Measurements from ENCODE around the gene LCE1A. TPM values are rescaled to one million over a fixed set of nuclear protein-coding genes. Genes with fewer than 3 reads are reported as not detected.

Gene LCE1A, protein sequence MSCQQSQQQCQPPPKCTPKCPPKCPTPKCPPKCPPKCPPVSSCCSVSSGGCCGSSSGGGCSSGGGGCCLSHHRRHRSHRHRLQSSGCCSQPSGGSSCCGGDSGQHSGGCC
- not detected in 2 replicates for total RNA-seq

DNA sequence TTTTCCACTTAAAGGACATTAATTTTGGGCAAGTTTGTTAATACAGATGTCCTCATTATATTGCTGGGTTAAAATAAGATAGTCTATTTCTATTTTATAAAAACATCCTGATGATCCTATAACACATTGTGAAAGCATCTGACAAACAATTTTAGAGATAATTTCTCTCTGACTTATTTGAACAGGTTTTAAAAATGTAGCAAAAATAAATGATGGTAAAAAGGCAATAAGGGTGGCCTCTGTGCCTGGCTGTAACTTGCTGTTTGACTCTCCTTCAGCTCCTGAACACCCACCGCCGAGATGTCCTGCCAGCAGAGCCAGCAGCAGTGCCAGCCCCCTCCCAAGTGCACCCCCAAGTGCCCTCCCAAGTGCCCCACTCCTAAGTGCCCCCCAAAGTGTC, at the start of gene LCE1A:
LCE1A (plus strand) TSS at position 301 of the 400 bp plus-strand sequence; CDS start at position 301, 0 bp downstream.

DNA sequence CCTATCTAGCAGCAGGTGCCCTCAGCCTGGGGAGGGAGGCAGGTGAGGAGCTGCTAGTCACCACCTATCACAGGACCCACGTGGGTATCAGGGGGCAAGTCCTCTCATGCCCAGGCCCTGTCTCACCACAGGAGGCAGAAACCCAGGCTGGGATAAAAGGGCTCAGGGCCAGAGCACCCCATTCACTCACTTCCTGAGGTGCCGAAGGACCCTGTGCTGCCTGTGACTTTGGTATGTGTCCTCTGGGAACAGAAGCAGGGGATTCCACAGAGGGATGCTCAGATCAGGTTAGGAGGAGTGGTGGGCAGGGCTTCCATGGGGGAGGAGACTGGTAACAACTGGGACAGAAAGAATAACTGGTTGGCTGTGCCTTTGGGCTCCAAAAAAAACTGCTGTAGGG, 41.2 kb upstream of the LCE1A start, which contains the start of gene LCE1E:
LCE1E (plus strand) TSS at position 181 of the 400 bp plus-strand sequence. CDS start 1,043 bp downstream, outside the sequence.

DNA sequence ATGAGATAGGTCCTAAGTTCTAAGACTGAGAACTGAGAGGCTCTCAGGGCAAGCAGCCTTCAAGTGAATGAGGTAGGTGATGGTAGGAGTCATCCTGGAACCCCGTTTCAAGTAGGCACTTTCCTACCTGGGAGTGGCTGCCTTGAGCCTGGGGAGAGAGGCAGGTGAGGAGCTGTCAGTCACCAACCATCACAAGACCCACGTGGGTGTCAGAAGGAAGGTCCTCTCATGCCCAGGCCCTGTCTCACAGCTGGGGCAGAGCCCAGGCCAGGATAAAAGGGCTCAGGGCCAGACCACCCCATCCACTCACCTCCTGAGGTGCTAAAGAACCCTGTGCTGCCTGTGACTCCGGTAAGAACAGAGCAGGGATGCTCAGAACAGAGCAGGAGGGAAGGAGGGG, 30.9 kb upstream of the LCE1A start, which contains the start of gene LCE1D:
LCE1D (plus strand) TSS at position 301 of the 400 bp plus-strand sequence. CDS start 1,074 bp downstream, outside the sequence.

DNA sequence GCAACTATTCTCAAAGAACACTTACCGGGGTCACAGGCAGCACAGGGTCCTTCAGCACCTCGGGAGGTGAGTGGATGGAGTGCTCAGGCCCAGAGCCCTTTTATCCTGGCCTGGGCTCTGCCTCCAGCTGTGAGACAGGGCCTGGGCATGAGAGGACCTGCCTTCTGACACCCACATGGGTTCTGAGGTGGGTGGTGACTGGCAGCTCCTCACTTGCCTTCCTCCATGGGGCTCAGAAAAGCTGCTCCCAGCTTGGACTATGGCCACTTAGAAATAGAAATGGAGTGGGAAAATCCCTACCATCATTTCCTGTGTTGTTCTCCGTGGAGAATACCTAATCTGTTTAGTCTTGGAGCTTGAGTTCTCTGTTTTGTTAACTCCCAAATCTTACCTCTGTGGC, 20.7 kb upstream of the LCE1A start, which contains the start of gene LCE1C:
LCE1C (minus strand) TSS at position 76 of the 400 bp plus-strand sequence. CDS start 1,173 bp downstream, outside the sequence.

DNA sequence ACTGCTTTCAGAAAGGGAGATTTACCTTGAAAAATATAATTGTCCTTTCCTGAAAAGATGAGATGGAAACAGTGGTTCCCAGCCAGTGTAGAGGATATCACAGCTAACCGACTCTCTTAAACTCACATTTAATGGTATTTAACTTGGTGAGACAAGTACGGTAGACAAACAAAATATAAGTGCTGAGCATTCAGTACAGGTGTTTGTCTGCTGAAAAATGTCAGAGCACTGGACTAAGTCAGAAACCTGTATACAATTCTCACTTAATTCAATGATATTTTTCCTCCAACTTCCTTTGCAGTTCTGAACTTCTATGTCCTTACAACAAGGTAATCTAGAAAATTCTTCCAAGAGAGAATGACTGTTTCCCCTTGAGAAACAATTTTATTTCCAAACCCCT, 15.6 kb upstream of the LCE1A start, which contains the start of gene LCE1B:
LCE1B (plus strand) TSS at position 301 of the 400 bp plus-strand sequence. CDS start 476 bp downstream, outside the sequence.

DNA sequence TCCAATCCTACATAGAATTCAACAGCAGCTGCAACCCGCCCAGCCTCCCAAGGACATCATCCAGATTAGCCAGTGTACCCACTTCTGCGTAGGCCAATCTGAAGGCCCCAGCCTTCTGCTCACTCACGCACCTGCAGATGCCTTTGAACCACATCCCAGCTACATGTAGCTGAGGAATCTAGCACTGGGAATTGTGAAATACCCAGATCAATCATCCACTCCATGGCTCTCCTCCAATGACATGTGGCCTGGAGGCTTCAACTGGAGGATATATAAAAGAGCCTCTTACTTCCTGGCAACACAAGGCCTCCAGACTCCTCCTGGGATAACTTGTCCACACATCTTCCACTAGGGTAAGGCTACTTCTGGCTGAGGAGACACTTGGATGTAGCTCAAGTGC, 15.3 kb downstream of the LCE1A start, which contains the start of gene LCE6A:
LCE6A (plus strand) TSS at position 301 of the 400 bp plus-strand sequence. CDS start 665 bp downstream, outside the sequence.

DNA sequence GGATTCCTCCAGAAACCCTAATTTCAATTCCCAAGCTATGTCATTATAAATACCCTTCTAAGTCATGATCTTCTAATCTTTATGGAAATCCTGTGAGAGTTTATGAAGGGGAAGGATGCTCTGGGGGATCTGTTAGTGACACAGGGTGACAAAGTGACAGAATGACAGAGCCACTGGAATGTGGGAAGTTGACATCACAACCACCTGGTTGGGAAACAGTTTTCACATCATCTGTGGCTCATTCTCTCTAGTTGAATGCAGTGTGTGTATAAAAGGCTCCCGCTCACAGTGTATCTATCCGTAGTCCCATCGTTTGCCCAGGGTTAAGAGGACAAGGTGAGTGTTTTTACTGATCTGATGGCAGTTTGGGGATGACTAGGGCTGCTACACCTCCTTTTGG, 32.4 kb downstream of the LCE1A start, which contains the start of gene LCE7A:
LCE7A (plus strand) TSS at position 301 of the 400 bp plus-strand sequence. CDS start 702 bp downstream, outside the sequence.

Other genes with a start within 250 kb of the LCE1A start
- not detected in 2 replicates for gene LCE3D, start 247.0 kb upstream of the LCE1A start, total RNA-seq
- gene LCE3C, start 227.2 kb upstream of the LCE1A start, total RNA-seq: not detected in 2 replicates
- not detected in 2 replicates for gene LCE3B, start 213.7 kb upstream of the LCE1A start, total RNA-seq
- gene LCE3A, start 204.4 kb upstream of the LCE1A start, total RNA-seq: not detected in 2 replicates
- not detected in 2 replicates for gene LCE2D, start 164.1 kb upstream of the LCE1A start, total RNA-seq
- gene LCE2C, start 152.2 kb upstream of the LCE1A start, total RNA-seq: not detected in 2 replicates
- not detected in 2 replicates for gene LCE2B, start 141.3 kb upstream of the LCE1A start, total RNA-seq
- gene LCE2A, start 129.1 kb upstream of the LCE1A start, total RNA-seq: not detected in 2 replicates
- gene LCE4A, start 119.3 kb upstream of the LCE1A start, total RNA-seq: not detected in 2 replicates
- not detected in 2 replicates for gene KPRP, start 69.4 kb upstream of the LCE1A start, total RNA-seq
- not detected in 2 replicates for gene LCE1F, start 52.3 kb upstream of the LCE1A start, total RNA-seq
- not detected in 2 replicates for gene LCE1E, start 41.2 kb upstream of the LCE1A start, total RNA-seq
- gene LCE1D, start 30.8 kb upstream of the LCE1A start, total RNA-seq: not detected in 2 replicates
- not detected in 2 replicates for gene LCE1C, start 20.8 kb upstream of the LCE1A start, total RNA-seq
- not detected in 2 replicates for gene LCE1B, start 15.5 kb upstream of the LCE1A start, total RNA-seq
- not detected in 2 replicates for gene LCE6A, start 15.4 kb downstream of the LCE1A start, total RNA-seq
- not detected in 2 replicates for gene LCE7A, start 32.5 kb downstream of the LCE1A start, total RNA-seq
- gene SMCP, start 50.8 kb downstream of the LCE1A start, total RNA-seq: not detected in 2 replicates
- 0.11 TPM in 1 of 2 replicates, not detected in the other for gene IVL, start 81.1 kb downstream of the LCE1A start, total RNA-seq
- gene SPRR5, start 119.7 kb downstream of the LCE1A start, total RNA-seq: not detected in 2 replicates
- not detected in 2 replicates for gene SPRR4, start 143.2 kb downstream of the LCE1A start, total RNA-seq
- not detected in 2 replicates for gene SPRR1A, start 156.6 kb downstream of the LCE1A start, total RNA-seq
- not detected in 2 replicates for gene SPRR3, start 174.3 kb downstream of the LCE1A start, total RNA-seq
- gene SPRR1B, start 203.7 kb downstream of the LCE1A start, total RNA-seq: not detected in 2 replicates
- gene SPRR2D, start 213.6 kb downstream of the LCE1A start, total RNA-seq: not detected in 2 replicates
- gene SPRR2A, start 230.0 kb downstream of the LCE1A start, total RNA-seq: not detected in 2 replicates
- gene SPRR2B, start 244.1 kb downstream of the LCE1A start, total RNA-seq: not detected in 2 replicates

Data from articular chondrocyte of knee joint (primary cell).